Ovary (tissue), 9 donors: ENCODE results near the gene LIN28B. TPM values are rescaled to one million over a fixed set of nuclear protein-coding genes. Genes with fewer than 3 reads are reported as not detected.

Source experiments
- DNase-seq, 5 donors: peaks; one replicate each; pipeline ENCODE4 v3.0.0-alpha.2; 2019 to 2020
- H3K27ac ChIP-seq, 2 donors: fragments of 200-600 bp; one replicate each; pipeline versions ENCODE4 v1.5.1 to v1.8.0; 2019 to 2022
- H3K27me3 ChIP-seq: fragments of 200-600 bp; one replicate; pipeline ENCODE4 v1.8.0; 2022
- H3K36me3 ChIP-seq: fragments of 200-600 bp; sonication (generic); one replicate; pipeline ENCODE4 v1.5.1; 2019
- H3K4me1 ChIP-seq: one replicate; pipeline ENCODE4 v1.8.1; 2013; ENCODE audit warnings: mild to moderate bottlenecking, moderate library complexity; ENCODE audit not compliant: insufficient read depth
- H3K4me3 ChIP-seq: fragments of 200-600 bp; sonication (generic); one replicate; pipeline ENCODE4 v1.5.1; 2017
- H3K9me3 ChIP-seq, 2 donors: fragments of 200-600 bp in 1 of 2; sonication (generic) in 1 of 2; one replicate each; pipeline versions ENCODE4 v1.5.1 to v1.8.1; 2013 to 2019; ENCODE audit warnings: mild to moderate bottlenecking in 1 of 2, moderate library complexity in 1 of 2
- EP300 ChIP-seq: sonication (generic); formaldehyde crosslinking; IDR thresholded peaks from one replicate; pipeline ENCODE4 v1.6.1; 2017; ENCODE audit warnings: antibody characterized with exemption
- POLR2A ChIP-seq: fragments of 450-650 bp; IDR thresholded peaks from one replicate; pipeline ENCODE4 v1.6.1; 2017; ENCODE audit warnings: antibody characterized with exemption, mild to moderate bottlenecking, moderate library complexity
- WGBS, 3 donors: extraction: QIAGEN DNeasy Blood & Tissue Kit in 1 of 3; methylation state at CpG; one replicate each; pipeline versions ENCODE4 v1.1.5 to v1.1.7; 2013 to 2017; 5-methylcytosine and 5-hydroxymethylcytosine counted together
- intact Hi-C, 4 donors: fragments of 100-400 bp; cut with DNase I; formaldehyde crosslinking; loops; one replicate each; pipeline versions ENCODE4 v1.11.0 to v1.15.1; 2022 to 2023
- polyA plus RNA-seq, 2 donors: library from polyadenylated mRNA; stranded (reverse); fragments of 200-250 nt in 1 of 2; fragments of 350-450 nt in 1 of 2; fragmentation: Illumina TruSeq in 1 of 2; extraction: RNeasy Lipid Tissue Mini Kit (QIAGEN cat#74804) in 1 of 2; gene quantifications; one replicate each; pipeline ENCODE4 v1.2.3, GENCODE V29; 2013 to 2014
- total RNA-seq, 7 donors: library from RNA; depleted of rRNA in 2 of 7; stranded (reverse); fragments of >200 nt in 2 of 7; fragmentation: NEBNext Ultra II Directional in 3 of 7; extraction: Animal tissue kit (Norgen Biotek cat#: 25700) in 3 of 7; gene quantifications; one replicate each; pipeline versions ENCODE4 v1.1.0 to v1.2.4, GENCODE V29; 2016 to 2023
- TF ChIP-seq, protein P1 (sequence below), 3 donors: fragments of 450-650 bp in 2 of 3; fragments of 200-600 bp in 1 of 3; IDR thresholded peaks; one replicate each; pipeline versions ENCODE4 v1.5.1 to v1.8.0; 2016 to 2022; ENCODE audit warnings: antibody characterized with exemption in 3 of 3, mild to moderate bottlenecking in 1 of 3
- donor health status: DM: no; HTN: no; CAD: no; lungs with moderate emphysema.
- donor health status: DM: no; HTN: no; CAD: no.
- donor health status: Bipolar disorder and iron deficiency.
- donor health status: DM: yes; HTN: yes; CAD: no.
- donor health status: DM: no; HTN: no; CAD: no.
- donor health status: DM: yes; HTN: yes; CAD: no.

LIN28B gene
- total and polyA plus RNA-seq, 9 donors = 0.15 TPM; not detected in 8

DNA sequence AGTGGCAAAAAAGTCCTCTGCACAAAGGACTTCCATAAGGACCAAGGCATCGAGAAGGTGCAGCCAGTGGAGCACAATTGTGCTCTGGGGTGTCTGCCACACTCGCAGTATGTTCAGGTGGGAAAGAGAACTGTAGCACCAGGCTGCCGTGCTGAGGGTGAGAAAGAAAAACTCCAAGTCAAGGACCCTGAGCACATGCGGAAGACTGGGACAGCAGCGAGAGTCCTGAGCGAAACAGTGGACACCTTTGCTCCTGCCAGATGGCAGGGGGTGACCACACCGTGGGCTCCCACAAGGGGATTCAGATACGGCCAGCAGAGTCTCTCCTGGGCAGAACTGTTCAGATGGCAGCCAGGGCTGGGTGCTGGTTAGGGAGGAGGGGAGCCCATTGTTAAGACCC lies 149.4 kb downstream of the LIN28B start:
- no peaks in the 10 kb centered on the region for H3K27me3 ChIP-seq
- intact Hi-C loops = no loop called here
- no peak overlapping the region for H3K4me3 ChIP-seq
- no peaks in the 10 kb centered on the region for H3K9me3 ChIP-seq
- H3K36me3 ChIP-seq = no peaks in the 10 kb centered on the region
- no peak overlapping the region for H3K27ac ChIP-seq
- H3K4me1 ChIP-seq = no peaks in the 10 kb centered on the region
- whole genome bisulfite sequencing, 3 donors = 93 to 98% (median 95%) methylated on average over 8 of the region's 8 CpGs
- TF ChIP-seq, protein P1, sequence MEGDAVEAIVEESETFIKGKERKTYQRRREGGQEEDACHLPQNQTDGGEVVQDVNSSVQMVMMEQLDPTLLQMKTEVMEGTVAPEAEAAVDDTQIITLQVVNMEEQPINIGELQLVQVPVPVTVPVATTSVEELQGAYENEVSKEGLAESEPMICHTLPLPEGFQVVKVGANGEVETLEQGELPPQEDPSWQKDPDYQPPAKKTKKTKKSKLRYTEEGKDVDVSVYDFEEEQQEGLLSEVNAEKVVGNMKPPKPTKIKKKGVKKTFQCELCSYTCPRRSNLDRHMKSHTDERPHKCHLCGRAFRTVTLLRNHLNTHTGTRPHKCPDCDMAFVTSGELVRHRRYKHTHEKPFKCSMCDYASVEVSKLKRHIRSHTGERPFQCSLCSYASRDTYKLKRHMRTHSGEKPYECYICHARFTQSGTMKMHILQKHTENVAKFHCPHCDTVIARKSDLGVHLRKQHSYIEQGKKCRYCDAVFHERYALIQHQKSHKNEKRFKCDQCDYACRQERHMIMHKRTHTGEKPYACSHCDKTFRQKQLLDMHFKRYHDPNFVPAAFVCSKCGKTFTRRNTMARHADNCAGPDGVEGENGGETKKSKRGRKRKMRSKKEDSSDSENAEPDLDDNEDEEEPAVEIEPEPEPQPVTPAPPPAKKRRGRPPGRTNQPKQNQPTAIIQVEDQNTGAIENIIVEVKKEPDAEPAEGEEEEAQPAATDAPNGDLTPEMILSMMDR (IDR thresholded peaks at IDR 0.05) = no peak
- TF ChIP-seq EP300 = no peak
- DNase-seq = no peak

DNA sequence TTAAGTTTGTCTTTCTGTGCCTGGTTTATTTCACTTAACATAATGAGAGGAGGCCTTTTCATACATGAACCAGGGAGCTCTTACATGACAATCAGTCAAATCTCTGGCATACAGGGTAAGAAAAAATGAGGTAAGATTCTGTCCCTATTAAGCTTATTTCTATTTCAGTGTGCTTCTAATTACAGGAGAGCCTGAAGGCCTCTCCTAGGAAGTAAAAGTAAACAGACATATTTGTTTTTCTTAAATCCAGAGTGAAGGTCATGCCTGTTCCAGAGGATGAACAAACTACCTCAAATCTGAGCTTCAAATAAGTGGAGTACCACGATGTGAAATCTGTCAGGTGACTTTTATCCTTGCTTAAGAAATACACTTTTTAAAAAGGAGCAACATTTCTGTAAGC lies 150.3 kb downstream of the LIN28B start:
- DNase-seq = no peak
- H3K27ac ChIP-seq = no peak overlapping the region
- no peaks in the 10 kb centered on the region for H3K9me3 ChIP-seq
- WGBS, 3 donors = 5 to 39% (median 17%) methylated on average over 1 of the region's 1 CpG
- H3K36me3 ChIP-seq = no peaks in the 10 kb centered on the region
- TF ChIP-seq POLR2A = no peak
- TF ChIP-seq EP300 = no peak
- TF ChIP-seq, protein P1 (IDR thresholded peaks at IDR 0.05) = no peak
- H3K4me1 ChIP-seq = no peaks in the 10 kb centered on the region
- no peaks in the 10 kb centered on the region for H3K27me3 ChIP-seq
- no peak overlapping the region for H3K4me3 ChIP-seq
- intact Hi-C loops = no loop called here

DNA sequence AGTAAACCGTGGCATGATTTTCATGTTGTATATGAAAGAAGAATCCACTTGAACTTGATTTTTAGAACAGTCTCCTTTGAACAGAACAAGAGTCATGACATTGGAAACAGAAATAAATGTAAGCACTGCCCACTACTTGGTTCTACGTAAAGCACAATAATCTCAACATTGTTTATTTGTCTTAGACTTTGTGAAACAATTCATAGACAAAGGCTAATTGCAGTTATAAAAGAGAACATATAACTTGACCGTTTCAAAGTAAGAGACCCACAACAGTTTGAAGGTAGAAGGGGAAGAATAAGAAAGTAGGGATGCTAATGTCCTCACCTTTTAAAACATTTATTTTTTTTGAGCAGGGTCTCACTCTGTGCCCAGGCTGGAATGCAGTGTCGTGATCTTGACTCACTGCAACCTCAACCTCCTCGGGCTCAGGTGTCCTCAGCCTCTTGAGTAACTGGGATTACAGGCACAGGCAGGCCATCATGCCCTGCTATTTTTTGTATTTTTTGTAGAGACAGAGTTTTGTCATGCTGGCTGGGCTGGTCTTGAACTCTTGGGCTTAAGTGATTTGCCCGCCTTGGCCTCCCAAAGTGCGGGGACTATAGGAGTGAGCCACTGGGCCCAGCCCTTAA lies 151.8 kb downstream of the LIN28B start:
- no peak for DNase-seq
- intact Hi-C loops = no loop called here
- TF ChIP-seq, protein P1 (IDR thresholded peaks at IDR 0.05) = no peak
- TF ChIP-seq EP300 (no peak), POLR2A (no peak)
- Histone ChIP-seq H3K4me3 (no peak overlapping the region), H3K36me3 (no peaks in the 10 kb centered on the region), H3K27me3 (no peaks in the 10 kb centered on the region), H3K4me1 (no peaks in the 10 kb centered on the region), H3K9me3 (no peaks in the 10 kb centered on the region), H3K27ac (no peak overlapping the region)
- WGBS, 3 donors = 75 to 82% (median 77%) methylated on average over 7 of the region's 7 CpGs

DNA sequence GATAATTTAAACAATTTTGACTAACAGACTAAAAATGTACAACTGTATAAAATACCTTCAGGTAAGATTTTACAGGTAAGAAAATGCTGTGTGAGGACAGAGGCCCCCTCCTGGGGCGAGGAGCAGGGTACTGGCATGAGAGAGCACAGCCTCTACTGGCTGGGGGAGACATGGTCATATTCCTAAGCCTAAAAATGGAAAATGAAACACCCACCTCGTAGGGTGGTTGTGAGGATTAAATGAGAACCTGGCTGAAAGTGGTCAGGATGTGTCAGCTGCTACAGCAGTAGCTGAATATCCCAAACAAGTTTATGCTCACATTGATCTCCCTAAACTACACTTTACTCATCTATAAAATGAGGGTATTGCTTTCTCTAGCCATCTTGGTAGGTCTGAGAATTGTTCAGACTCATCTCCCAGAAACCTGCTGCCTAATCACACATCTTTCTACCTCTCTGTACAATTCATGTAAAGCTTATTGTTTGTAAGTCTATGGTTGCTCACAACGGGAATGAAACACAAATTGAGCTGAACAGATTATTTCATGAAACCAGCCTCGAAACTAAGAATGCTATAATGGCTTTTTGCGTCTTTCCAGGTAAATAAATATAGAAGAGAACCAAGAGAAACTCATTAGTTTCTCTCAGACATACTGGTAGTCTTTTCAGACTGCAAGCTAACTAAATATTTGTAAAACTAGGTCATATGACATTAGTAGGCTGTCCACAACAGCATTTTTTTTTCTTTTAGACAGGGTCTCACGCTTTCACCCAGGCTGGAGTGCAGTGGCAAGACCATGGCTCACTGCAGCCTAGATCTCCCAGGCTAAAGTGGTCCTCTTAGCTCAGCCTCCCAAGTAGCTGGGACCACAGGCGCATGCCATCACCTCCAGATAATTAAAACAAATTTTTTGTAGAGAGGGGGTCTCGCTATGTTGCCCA lies 153.3 kb downstream of the LIN28B start:
- 69 to 78% (median 69%) methylated on average over 8 of the region's 8 CpGs for WGBS, 3 donors
- no peak for TF ChIP-seq POLR2A
- TF ChIP-seq, protein P1 (IDR thresholded peaks at IDR 0.05) = no peak
- TF ChIP-seq EP300 = no peak
- Histone ChIP-seq H3K27ac (no peak overlapping the region), H3K27me3 (no peaks in the 10 kb centered on the region), H3K36me3 (no peaks in the 10 kb centered on the region), H3K4me1 (no peaks in the 10 kb centered on the region), H3K9me3 (no peaks in the 10 kb centered on the region), H3K4me3 (no peak overlapping the region)
- intact Hi-C loops = no loop called here
- no peak for DNase-seq
